Kidney glomerular epithelial cell (primary cell): Measurements from ENCODE around the gene C10orf90.

Source experiments
- DNase-seq: peaks from one replicate; lab custom pipeline; 2025; lab: John Stamatoyannopoulos, UW

The C10orf90 gene

GRCh38 chr10:126670056-126670894 is at the start of gene C10orf90:
Gene C10orf90, minus strand, starts transcription at chr10:126670693. Its CDS starts 213 bp downstream, at chr10:126670480.
- DNase-seq: no peak

DNA sequence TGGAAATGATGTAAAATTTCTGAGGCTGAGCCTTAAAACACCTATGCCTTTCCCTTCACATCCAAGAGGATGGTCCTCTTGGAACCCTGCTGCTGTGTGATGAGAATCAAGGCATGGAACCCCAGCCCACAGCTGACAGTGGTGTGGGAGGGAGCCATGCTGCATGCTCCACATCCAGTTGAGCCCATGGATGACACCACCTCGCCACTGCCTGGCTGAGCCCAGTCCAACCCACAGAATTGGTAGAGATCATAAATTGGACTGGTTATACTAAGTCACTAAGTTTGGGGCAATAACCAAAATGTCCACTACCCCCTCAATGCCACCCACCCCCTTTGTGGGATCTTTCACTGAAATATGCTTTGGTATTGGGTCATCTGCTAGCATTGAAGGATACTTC is 45.9 kb upstream of the C10orf90 start:
- no peak for DNase-seq

DNA sequence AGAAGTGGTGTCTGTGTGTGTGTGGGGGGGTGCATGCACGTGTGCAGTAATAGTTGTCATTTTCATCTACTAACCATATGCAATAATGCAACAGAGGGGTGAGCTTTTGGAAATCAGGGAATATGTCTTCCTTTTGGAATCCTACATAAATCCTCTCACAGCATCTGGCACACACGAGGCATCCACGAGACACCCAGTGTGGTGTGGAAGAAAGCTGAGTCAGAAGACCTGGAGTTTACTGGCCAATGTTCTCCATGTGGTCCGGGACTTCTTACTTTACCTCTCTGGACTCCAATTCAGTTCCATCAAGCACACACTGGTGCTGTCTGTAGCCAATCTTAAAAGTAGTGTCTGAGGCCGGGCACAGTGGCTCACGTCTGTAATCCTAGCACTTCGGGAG is 43.1 kb upstream of the C10orf90 start:
- DNase-seq: no peak

- DNase-seq: no peak
Measured at GRCh38 chr10:126712681-126713080, 42.2 kb upstream of the C10orf90 start.

GRCh38 chr10:126705951-126706565 is 35.6 kb upstream of the C10orf90 start:
- no peak for DNase-seq

GRCh38 chr10:126705131-126705530 is 34.6 kb upstream of the C10orf90 start:
- no peak for DNase-seq

DNA sequence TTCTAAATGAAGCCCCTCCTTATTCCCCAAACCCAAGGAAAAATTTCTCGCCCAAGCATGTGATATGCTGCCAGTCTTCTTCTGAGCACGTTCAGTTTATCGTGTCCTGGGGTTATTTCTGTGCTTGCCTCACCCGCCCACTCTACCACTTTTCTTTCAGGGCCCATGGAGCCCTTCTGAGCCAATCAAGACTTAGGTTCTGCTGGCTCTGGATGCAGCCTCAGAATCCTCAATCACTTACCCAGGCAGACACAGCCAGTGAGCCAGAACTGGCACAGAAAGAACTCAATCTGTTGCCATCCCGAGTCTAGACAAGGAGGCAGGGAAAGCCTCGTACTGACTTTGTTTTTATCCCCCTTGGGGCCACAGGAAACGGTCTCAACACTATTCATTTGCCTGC is 34.2 kb upstream of the C10orf90 start:
- DNase-seq: no peak

DNA sequence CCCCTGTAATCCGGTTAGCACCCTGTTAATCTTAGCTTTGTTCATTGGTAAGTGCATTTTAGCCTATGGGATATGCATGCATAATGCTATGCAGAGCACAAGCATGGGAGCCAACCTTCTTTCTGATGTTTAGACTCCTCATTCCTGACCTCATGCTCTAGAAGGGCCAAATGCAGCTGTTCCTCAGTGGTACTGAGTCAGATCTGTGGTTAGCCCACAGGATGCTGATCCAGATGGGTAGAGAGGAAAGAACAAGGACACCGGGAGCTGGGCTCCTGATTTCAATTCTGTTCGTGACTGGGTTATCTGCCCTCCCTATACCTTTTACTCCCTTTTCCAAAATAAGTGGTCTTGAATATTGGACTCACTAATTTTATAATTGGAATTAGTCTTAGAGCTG is 31.7 kb upstream of the C10orf90 start:
- DNase-seq: no peak

- no peak for DNase-seq
Measured at GRCh38 chr10:126701526-126701925, 31.0 kb upstream of the C10orf90 start.

DNA sequence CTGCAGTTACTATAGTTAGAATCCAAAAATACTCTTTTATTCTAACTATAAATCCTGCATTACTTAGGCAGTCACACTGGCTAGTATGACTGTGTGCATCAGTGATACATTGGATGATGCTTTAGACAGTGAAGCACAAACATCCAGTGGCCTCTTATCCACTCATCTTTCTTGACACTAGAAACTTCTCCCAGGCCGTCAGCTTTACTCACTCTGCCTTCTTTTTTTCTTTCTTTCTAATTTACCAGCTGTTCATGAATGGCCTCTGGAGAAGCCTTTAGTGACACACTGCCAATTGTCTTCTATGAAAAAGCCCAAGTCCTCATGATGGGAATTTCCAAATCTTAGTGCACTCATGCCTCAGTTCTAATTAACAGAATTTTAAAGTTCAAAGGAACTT is 26.2 kb upstream of the C10orf90 start:
- DNase-seq: no peak

GRCh38 chr10:126691456-126691855 is 21.0 kb upstream of the C10orf90 start:
- DNase-seq: no peak

DNA sequence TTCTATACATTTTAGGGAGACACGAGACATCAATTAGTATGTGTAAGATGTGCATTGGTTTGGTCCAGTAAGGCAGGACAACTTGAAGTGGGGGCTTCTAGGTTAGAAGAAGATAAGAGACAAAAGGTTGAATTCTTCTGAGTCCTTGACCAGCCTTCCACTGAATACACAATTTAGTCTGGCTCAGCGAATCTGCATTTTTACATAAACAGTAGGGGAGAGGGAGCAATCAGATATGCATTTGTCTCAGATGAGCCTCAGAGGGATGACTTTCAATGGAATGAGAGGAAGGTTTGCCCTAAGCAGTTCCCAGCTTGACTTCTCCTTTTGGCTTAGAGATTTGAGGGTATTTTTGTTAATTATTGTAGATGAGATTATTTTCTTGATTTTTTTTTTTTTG is 20.0 kb upstream of the C10orf90 start:
- DNase-seq: no peak

- DNase-seq: no peak
Measured at GRCh38 chr10:126689461-126689994, 19.0 kb upstream of the C10orf90 start.

DNA sequence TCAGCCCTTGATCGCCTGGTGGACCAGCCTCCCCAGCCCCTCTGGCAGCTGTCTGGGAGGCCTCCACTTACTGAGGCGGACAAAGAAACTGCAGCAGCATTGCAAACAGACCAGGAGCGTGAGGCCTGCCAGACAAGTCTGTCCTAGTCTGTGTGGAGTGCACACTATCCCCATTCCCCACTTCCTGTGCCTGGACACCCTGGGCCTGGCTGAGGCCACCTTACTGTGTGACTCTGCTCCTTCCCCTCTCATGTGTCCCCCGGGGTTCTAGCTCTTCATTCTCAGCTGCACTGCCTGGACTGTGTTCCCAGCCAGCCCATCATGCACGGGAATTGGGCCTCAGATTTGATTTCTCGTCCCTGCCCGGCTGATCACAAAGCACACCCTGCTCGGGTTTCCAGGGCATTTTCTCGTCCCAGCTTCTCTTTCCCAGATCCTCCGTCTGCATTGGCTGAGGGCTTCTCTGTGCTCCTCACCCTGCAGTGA is 16.7 kb upstream of the C10orf90 start:
- DNase-seq: no peak

DNA sequence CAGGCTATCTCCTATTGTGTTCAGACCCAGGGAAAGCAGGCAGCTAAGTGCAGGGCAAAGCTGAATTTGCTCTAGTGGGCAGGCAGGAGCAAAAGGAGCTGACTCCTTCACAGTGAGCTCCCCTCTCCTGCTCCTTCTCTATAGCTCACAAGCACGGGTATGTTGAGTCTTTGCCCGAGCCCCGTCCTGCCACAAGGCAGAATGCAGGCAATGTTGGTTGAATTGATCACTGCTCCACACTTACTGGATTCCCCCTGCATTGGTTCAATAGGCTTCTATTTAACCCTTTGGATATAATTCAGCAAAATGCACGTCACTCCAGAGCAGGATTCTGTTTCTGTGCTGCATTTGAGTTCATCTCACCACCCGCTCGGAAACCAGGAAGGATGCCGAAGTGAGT is 16.2 kb upstream of the C10orf90 start:
- DNase-seq: no peak

- no peak for DNase-seq
Measured at GRCh38 chr10:126686268-126686667, 15.8 kb upstream of the C10orf90 start.

GRCh38 chr10:126685756-126686155 is 15.3 kb upstream of the C10orf90 start:
- DNase-seq: no peak

DNA sequence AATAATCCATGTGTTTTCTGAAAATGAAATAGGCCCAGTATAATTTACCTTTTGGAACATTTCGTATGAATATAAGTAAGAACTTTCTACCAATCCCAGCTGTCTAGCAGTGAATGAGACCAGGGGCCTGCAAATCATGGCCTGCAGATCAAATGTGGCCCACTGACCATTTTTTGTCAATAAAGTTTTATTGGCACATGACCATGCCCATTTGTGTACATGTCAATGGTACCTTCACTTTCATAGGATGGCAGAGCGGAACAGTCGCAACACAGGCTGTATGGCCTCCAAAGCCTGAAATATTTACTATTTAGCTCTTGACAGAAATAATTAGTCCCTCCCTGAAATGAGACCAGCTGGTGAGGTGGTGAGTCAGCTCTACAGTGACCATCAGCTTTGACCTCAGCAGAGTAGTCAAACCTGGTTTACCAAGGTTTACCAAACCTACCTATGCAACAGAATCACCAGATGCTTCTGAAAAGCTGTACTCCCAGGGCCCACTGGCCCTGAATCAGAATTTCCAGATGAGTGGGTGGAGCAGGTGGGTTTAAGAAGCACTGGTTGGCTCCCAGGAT is 13.8 kb upstream of the C10orf90 start:
- no peak for DNase-seq

- no peak for DNase-seq
Measured at GRCh38 chr10:126683466-126683865, 13.0 kb upstream of the C10orf90 start.

- no peak for DNase-seq
Measured at GRCh38 chr10:126675656-126676438, 5.4 kb upstream of the C10orf90 start.

DNA sequence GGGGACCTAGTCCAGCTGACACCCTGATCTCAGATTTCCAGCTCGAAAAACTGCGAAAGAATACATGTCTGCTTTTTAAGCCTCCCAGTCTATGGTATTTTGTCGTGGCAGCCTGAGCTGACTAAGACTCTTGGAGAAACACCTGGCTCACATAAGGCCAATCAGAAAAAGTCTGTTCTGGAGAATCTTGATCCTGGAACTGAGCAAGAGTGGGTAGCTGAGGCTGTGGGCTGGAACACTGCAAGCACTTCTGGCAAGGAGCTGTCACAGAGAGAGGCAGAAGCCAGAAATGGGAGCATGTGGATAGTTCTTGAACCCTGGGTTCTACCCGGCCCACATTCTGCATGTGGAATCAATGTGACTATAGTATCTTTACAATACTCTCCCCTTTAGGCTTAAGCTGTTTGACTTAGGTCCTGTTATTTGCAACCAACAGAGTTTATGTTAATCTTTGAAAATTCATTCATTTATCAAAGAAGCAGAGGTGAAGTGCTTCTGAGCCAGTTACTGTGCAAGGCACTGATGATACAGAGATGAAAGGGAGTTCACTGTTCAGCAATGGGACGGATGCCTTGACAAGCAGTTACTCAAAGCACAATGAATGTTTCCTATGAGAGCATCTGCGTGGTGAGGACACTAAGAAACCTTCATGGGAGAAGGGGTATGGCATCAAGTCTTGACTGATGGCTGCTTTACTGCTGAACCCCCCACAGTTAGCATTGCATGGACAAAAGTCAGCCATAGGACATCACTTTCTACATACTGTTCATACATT is 4.4 kb upstream of the C10orf90 start:
- DNase-seq: no peak
